LHCN-M2 (cell line): Measurements from ENCODE around the gene CES2. TPM values are rescaled to one million over a fixed set of nuclear protein-coding genes. Genes with fewer than 3 reads are reported as not detected.
"Not testable (repeated sequence)": the region's sequence is repeated elsewhere in the genome, so short reads cannot be mapped to it uniquely, and the experiment has no call there.

Experiments used
- DNase-seq: peaks from one replicate; pipeline ENCODE4 v3.0.0-alpha.2; 2012; ENCODE audit warnings: low read depth
- total RNA-seq: library from RNA; depleted of rRNA; stranded (reverse); fragments of >200 nt; gene quantifications from 2 replicates; pipeline ENCODE4 v1.2.3, GENCODE V29; 2014

CES2 gene
- total RNA-seq, 1 experiment from 2014 or later, result 53.4 TPM

- peak; percentile 81 for DNase-seq
These were observed 1.0 kb upstream of the CES2 start, which contains the start of gene CIAO2B for GRCh38 chr16:66934138-66934838. Gene CIAO2B, minus strand, starts transcription at chr16:66934402. Its CDS starts 38 bp downstream, at chr16:66934364.

GRCh38 chr16:66934839-66935313, 440 bp upstream of the CES2 start:
- not testable (repeated sequence) for DNase-seq

GRCh38 chr16:66936462-66936861, 1.1 kb downstream of the CES2 start:
- no peak for DNase-seq

- DNase-seq, result no peak
These were observed 1.7 kb downstream of the CES2 start for GRCh38 chr16:66936889-66937554.

- DNase-seq, result no peak
These were observed 2.5 kb downstream of the CES2 start for GRCh38 chr16:66937725-66938337.

GRCh38 chr16:66939366-66939765, 4.0 kb downstream of the CES2 start:
- DNase-seq, result no peak

GRCh38 chr16:66940236-66940635, 4.9 kb downstream of the CES2 start:
- no peak for DNase-seq

- no peak for DNase-seq
These were observed 7.7 kb downstream of the CES2 start for GRCh38 chr16:66942981-66943380.

GRCh38 chr16:66943426-66944053, 8.2 kb downstream of the CES2 start:
- no peak for DNase-seq

- DNase-seq, result no peak
These were observed 8.7 kb downstream of the CES2 start for GRCh38 chr16:66944054-66944441.

- DNase-seq, result not testable (repeated sequence)
These were observed 9.7 kb downstream of the CES2 start for GRCh38 chr16:66944971-66945370.

GRCh38 chr16:66945939-66946338, 10.6 kb downstream of the CES2 start:
- no peak for DNase-seq

- DNase-seq, result no peak
These were observed 11.2 kb downstream of the CES2 start for GRCh38 chr16:66946541-66946940.

- no peak for DNase-seq
These were observed 11.6 kb downstream of the CES2 start for GRCh38 chr16:66946974-66947301.

- DNase-seq, result peak; percentile 85
These were observed 12.2 kb downstream of the CES2 start for GRCh38 chr16:66947302-66948065.

- DNase-seq, result no peak
These were observed 13.0 kb downstream of the CES2 start for GRCh38 chr16:66948134-66948836.

- DNase-seq, result no peak
These were observed 13.5 kb downstream of the CES2 start for GRCh38 chr16:66948837-66949225.

GRCh38 chr16:66949472-66949871, 14.2 kb downstream of the CES2 start:
- DNase-seq, result no peak

GRCh38 chr16:66950437-66950836, 15.1 kb downstream of the CES2 start:
- DNase-seq, result no peak

GRCh38 chr16:66950971-66951790, 15.9 kb downstream of the CES2 start:
- DNase-seq, result peak; percentile 35
